Neural progenitor cell (in vitro differentiated cells): ENCODE data around the gene MEG3.

Experiments used
- CTCF ChIP-seq: fragments of 200-600 bp; sonication (generic); IDR thresholded peaks from 2 replicates; pipeline ENCODE4 v1.5.1; 2017; ENCODE audit warnings: antibody characterized with exemption, mild to moderate bottlenecking
- EZH2 ChIP-seq: fragments of 200-600 bp; sonication (generic); IDR thresholded peaks from 2 replicates; pipeline ENCODE4 v1.6.1; 2017; ENCODE audit warnings: antibody characterized with exemption, mild to moderate bottlenecking, moderate library complexity

GRCh38 chr14:100844082-100844408, 18.1 kb downstream of the MEG3 start:
- no peak for TF ChIP-seq CTCF
- TF ChIP-seq EZH2 = no peak
